ENCODE measurements around the gene C14orf180.

DNA sequence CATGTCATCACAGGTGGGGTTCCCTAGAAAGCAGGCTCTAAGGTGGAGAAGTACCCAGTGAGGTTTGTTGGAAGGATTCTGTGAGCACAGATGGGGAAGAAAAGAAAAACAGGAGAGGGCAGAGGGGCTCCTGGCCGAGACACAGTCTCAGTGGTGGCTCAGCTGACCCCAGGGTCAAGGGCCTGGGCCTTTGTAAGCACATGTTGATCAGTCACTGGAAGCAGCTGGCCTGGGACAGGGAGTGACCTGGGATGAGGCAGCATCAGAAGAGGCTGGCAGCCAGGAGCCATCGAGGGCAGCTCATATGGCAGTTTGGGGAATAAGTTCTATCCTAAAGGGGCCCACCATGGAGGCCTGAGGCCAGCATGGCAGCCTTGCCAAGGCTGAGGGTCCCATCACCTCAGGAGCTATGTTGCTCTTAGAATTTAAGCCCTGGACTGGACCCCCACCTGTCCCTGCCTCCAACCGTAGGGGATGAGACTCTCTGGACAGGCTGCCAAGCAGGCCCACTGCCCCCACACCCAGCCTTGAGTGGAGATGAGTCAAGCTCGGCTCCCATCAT, 31.3 kb downstream of the C14orf180 start:
- TF ChIP-seq, protein P1, sequence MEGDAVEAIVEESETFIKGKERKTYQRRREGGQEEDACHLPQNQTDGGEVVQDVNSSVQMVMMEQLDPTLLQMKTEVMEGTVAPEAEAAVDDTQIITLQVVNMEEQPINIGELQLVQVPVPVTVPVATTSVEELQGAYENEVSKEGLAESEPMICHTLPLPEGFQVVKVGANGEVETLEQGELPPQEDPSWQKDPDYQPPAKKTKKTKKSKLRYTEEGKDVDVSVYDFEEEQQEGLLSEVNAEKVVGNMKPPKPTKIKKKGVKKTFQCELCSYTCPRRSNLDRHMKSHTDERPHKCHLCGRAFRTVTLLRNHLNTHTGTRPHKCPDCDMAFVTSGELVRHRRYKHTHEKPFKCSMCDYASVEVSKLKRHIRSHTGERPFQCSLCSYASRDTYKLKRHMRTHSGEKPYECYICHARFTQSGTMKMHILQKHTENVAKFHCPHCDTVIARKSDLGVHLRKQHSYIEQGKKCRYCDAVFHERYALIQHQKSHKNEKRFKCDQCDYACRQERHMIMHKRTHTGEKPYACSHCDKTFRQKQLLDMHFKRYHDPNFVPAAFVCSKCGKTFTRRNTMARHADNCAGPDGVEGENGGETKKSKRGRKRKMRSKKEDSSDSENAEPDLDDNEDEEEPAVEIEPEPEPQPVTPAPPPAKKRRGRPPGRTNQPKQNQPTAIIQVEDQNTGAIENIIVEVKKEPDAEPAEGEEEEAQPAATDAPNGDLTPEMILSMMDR (IDR thresholded peaks at IDR 0.05; ENCODE audit: low read depth, low read length) = no peak
- TF ChIP-seq EZH2phosphoT487 (IDR thresholded peaks at IDR 0.05; ENCODE audit: low read depth) = no peak

Measured in OCI-LY3 (cell line).